ENCODE measurements around the gene RHPN2. TPM values are rescaled to one million over a fixed set of nuclear protein-coding genes. Genes with fewer than 3 reads are reported as not detected.

RHPN2 gene
- total RNA-seq, result 10 to 100 TPM in 3 of 4 donors, 1 to 10 TPM in 1; 7.8 to 39.7 (median 18.5) TPM

DNA sequence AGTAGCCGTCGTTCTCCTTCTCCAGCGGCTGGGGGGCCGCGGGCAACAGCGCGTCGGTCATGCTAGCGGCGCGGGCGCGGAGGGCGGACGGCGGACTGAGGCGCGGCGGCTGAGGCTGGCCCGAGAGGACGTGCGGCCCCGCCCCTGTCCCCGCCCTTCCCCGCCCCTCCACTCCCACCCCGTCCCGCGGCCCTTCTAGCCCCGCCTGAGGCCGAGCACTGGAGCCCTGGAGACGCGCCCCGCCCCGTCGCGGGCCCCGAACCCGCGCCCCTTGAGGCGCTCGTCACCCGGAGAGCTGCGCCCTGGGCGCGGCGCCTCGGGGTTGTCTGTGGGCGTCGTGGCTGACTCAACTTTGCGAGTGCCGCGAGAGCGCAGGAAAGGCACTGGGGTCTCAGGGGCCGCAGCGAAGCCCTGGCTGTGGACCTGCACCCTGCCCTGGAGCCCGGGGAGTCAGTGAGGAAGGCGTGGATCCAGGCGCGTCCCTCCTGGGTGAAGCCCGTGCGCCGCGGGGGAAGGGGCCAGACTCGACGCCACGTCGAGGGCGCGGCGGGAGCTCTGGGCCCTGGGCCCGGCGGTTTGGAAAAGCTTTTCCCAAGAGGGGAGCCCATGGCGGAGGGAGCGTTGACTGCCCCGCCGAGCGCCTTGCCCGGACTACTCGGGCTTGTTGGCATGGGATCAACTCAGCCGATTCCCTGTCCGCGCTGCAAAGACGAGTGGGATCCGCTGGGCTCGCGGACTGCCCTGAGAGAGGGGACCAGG is at the start of gene RHPN2:
RHPN2 (minus strand) TSS at position 97 of the 759 bp plus-strand sequence; CDS start at position 61, 36 bp downstream.
- no peaks in the 10 kb centered on the region for H3K36me3 ChIP-seq
- no peaks in the 10 kb centered on the region for H3K9me3 ChIP-seq
- peak within 1 kb of the TSS; percentile 56 for H3K4me3 ChIP-seq
- peaks cover 19% of the 10 kb centered on the region for H3K4me1 ChIP-seq
- DNase-seq (ENCODE audit: low spot score in 2 of 2), result peak in 1 of 2 donors; percentile 81
- peak within 1 kb of the TSS; percentile 55 for H3K27ac ChIP-seq
- TF ChIP-seq POLR2AphosphoS5 (IDR thresholded peaks at IDR 0.05), result no peak
- no peak for TF ChIP-seq EP300 (IDR thresholded peaks at IDR 0.05)
- TF ChIP-seq, protein P1, sequence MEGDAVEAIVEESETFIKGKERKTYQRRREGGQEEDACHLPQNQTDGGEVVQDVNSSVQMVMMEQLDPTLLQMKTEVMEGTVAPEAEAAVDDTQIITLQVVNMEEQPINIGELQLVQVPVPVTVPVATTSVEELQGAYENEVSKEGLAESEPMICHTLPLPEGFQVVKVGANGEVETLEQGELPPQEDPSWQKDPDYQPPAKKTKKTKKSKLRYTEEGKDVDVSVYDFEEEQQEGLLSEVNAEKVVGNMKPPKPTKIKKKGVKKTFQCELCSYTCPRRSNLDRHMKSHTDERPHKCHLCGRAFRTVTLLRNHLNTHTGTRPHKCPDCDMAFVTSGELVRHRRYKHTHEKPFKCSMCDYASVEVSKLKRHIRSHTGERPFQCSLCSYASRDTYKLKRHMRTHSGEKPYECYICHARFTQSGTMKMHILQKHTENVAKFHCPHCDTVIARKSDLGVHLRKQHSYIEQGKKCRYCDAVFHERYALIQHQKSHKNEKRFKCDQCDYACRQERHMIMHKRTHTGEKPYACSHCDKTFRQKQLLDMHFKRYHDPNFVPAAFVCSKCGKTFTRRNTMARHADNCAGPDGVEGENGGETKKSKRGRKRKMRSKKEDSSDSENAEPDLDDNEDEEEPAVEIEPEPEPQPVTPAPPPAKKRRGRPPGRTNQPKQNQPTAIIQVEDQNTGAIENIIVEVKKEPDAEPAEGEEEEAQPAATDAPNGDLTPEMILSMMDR (IDR thresholded peaks at IDR 0.05), result no peak
- no peak for TF ChIP-seq POLR2A (IDR thresholded peaks at IDR 0.05)
- peaks cover 31% of the 10 kb centered on the region for H3K27me3 ChIP-seq
- 36% methylated on average over 9 of the region's 86 CpGs for WGBS

DNA sequence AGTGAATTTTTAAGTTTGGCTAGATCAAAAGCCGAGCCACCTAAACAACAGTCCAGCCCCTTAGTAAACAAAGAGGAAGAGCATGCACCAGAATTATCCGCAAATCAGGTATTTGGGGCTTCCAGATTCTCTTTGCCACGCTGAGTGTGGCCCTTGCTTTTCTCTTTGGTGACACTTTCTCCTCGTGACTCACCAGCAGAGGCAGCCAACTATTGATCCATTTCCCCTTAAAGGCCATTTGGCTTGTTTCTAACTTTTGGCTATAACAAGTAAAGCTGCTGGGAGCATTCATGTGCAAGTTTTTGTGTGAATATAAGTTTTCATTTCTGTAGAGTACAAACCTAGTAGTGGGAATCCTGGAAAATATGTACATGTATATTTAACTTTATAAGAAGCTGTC is 49.6 kb upstream of the RHPN2 start:
- H3K4me1 ChIP-seq, result no peaks in the 10 kb centered on the region
- peaks cover 92% of the 10 kb centered on the region for H3K36me3 ChIP-seq
- DNase-seq (ENCODE audit: low spot score in 2 of 2), result no peak
- H3K4me3 ChIP-seq, result no peak overlapping the region
- no peaks in the 10 kb centered on the region for H3K9me3 ChIP-seq
- TF ChIP-seq, protein P1 (IDR thresholded peaks at IDR 0.05), result no peak
- TF ChIP-seq POLR2AphosphoS5 (IDR thresholded peaks at IDR 0.05) (no peak), EP300 (IDR thresholded peaks at IDR 0.05) (no peak), POLR2A (IDR thresholded peaks at IDR 0.05) (no peak)
- no peaks in the 10 kb centered on the region for H3K27me3 ChIP-seq
- no peak overlapping the region for H3K27ac ChIP-seq
- 85% methylated on average over 4 of the region's 4 CpGs for WGBS

DNA sequence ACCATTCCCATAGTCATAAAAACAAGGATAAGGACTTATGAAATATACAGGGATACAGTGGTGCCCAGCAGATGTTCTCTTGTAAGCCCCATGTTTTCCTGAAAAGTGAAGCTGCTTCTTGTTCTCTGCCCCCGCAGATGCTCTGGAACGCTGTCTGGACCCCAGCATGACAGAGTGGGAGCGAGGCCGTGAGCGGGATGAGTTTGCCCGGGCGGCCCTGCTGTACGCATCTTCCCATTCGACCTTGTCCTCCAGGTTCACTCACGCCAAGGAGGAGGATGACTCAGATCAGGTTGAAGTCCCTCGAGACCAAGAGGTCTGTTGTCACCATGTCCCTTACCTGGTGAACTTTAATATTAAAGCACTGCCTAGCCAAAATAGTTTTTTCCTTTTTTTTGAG is 46.9 kb upstream of the RHPN2 start:
- H3K4me1 ChIP-seq, result no peaks in the 10 kb centered on the region
- no peaks in the 10 kb centered on the region for H3K27me3 ChIP-seq
- WGBS, result 87% methylated on average over 11 of the region's 11 CpGs
- H3K4me3 ChIP-seq, result no peak overlapping the region
- no peaks in the 10 kb centered on the region for H3K9me3 ChIP-seq
- TF ChIP-seq EP300 (IDR thresholded peaks at IDR 0.05) (no peak), POLR2AphosphoS5 (IDR thresholded peaks at IDR 0.05) (no peak), POLR2A (IDR thresholded peaks at IDR 0.05) (no peak)
- TF ChIP-seq, protein P1 (IDR thresholded peaks at IDR 0.05), result no peak
- no peak overlapping the region for H3K27ac ChIP-seq
- H3K36me3 ChIP-seq, result peaks cover 92% of the 10 kb centered on the region
- no peak for DNase-seq (ENCODE audit: low spot score in 2 of 2)

DNA sequence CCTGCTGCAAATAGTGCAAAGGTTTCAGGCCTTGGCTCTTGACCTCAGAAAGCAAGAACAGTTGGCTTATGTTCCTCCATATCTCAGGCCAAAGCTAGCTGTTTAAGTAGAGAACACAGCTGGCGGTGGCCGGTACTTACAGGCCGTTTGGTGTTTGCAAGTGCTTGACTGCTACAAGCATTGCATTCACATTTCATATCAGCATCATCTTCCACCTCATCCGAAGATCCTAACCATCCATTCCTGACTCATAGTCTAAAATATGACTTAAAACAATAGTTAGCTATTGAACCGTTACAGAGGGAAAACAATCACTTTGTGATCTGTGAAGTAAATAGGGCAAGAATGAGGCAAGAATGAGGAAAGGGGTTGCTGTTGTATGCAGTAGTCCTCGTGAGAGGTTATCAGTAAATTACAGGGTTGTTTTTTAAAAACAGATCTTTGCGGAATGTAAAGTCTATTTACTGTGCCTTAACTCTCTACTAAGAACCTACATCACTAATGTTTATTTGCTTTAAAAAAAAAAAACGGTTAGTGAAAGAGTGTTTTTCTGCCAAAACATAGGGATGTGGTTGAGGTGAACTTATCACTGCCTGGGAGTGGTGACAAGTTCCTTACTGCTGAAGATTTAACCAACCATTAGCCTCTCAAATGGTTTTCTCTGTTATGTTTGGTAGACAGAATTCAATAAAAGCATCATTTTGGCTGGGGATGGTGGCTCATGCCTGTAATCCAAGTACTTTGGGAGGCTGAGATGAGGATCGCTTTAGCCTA is 45.6 kb upstream of the RHPN2 start:
- no peak for TF ChIP-seq POLR2A (IDR thresholded peaks at IDR 0.05)
- no peak for TF ChIP-seq EP300 (IDR thresholded peaks at IDR 0.05)
- TF ChIP-seq POLR2AphosphoS5 (IDR thresholded peaks at IDR 0.05), result no peak
- no peak overlapping the region for H3K4me3 ChIP-seq
- no peak for DNase-seq (ENCODE audit: low spot score in 2 of 2)
- no peaks in the 10 kb centered on the region for H3K9me3 ChIP-seq
- H3K27me3 ChIP-seq, result no peaks in the 10 kb centered on the region
- no peaks in the 10 kb centered on the region for H3K4me1 ChIP-seq
- peaks cover 88% of the 10 kb centered on the region for H3K36me3 ChIP-seq
- no peak overlapping the region for H3K27ac ChIP-seq
- WGBS, result 93% methylated on average over 9 of the region's 9 CpGs

DNA sequence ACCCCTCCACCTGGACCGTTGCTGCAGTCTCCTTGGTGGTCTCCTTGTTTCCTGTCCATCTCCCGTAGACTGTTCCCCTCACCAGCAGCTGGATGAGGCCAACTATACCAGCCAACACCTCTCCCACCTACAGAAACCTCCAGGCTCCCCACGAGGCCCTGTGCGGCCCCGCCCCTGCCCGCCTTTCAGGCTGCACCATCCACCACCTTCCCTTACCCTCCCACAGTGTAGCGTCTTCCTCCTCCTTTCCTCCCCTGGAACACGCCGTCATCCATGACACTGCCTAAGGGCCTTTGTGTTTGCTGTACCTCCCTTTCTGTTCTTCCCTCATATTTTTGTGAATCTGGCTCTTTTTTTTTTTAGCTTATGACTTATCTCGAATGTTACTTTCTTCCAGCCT is 43.5 kb upstream of the RHPN2 start:
- H3K9me3 ChIP-seq, result no peaks in the 10 kb centered on the region
- H3K27me3 ChIP-seq, result no peaks in the 10 kb centered on the region
- TF ChIP-seq POLR2A (IDR thresholded peaks at IDR 0.05), result no peak
- TF ChIP-seq, protein P1 (IDR thresholded peaks at IDR 0.05), result no peak
- no peak for TF ChIP-seq EP300 (IDR thresholded peaks at IDR 0.05)
- no peak for TF ChIP-seq POLR2AphosphoS5 (IDR thresholded peaks at IDR 0.05)
- H3K27ac ChIP-seq, result no peak overlapping the region
- H3K4me1 ChIP-seq, result no peaks in the 10 kb centered on the region
- no peak overlapping the region for H3K4me3 ChIP-seq
- 92% methylated on average over 10 of the region's 10 CpGs for WGBS
- DNase-seq (ENCODE audit: low spot score in 2 of 2), result no peak
- peaks cover 83% of the 10 kb centered on the region for H3K36me3 ChIP-seq
